GM12892 (cell line): ENCODE data around the gene VGLL2.

Experiments
- POLR2A ChIP-seq: IDR thresholded peaks from 2 replicates; pipeline ENCODE4 v1.6.1; 2011; ENCODE audit warnings: low read depth, low read length, control low read depth
- POLR2AphosphoS5 ChIP-seq: IDR thresholded peaks from 2 replicates; pipeline ENCODE4 v1.6.1; 2011; ENCODE audit warnings: low read depth, low read length, control low read depth
- TAF1 ChIP-seq: IDR thresholded peaks from 2 replicates; pipeline ENCODE4 v1.6.1; 2011; ENCODE audit warnings: low read depth, mild to moderate bottlenecking, control low read depth, low read length, borderline replicate concordance

- TF ChIP-seq TAF1 (no peak), POLR2A (no peak), POLR2AphosphoS5 (no peak)
Measured at GRCh38 chr6:117237561-117237960, 27.8 kb upstream of the VGLL2 start.
